UCSD-AML1 (cell line): ENCODE measurements around the gene SLAIN2.

Experiments
- DNase-seq: peaks from one replicate; lab custom pipeline; 2025; ENCODE audit not compliant: unreplicated experiment; lab: John Stamatoyannopoulos, UW

SLAIN2 gene

GRCh38 chr4:48334236-48334635, 7.1 kb upstream of the SLAIN2 start:
- DNase-seq, result no peak

DNA sequence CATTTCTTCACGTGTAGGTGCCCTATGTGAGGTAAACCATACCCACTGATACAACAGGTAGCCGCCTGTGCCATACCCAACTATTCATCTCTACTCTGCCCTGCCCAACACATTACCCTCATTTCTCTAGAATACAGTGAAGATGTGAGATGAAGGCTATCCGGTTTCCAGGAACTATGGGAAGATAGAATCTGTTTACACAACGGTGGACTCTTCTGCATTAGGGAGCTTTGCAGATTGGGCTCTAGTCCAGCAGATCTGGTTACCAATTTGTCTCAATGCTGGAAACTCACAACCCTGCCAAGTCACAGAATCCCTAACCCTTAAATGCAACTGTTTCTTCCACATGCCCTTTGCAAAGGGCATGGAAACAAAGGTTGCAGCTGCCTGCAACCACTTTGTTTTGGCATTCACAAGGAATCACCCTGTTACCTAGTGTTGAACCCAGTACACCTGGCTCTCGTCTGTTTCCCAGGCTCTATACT, 6.4 kb upstream of the SLAIN2 start:
- no peak for DNase-seq

GRCh38 chr4:48336146-48336870, 5.0 kb upstream of the SLAIN2 start:
- DNase-seq, result no peak

DNA sequence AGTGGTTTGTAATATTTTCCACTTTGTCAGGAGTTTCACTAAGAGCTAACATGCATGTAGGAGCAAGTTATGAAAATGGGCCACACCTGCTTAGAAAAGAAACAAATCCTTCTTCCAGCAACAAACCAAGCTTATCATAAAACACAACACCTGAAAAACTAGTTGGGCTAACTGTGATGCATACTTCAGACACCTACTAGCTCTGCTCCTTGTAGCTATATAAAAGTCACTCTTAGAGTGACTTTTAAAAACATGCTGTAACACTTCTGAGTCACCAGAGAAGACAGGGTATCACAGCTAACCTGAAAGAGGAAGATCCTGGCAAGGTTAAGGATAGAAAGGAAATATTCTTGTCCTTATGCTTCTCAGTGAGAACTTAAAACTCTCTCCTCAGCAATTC, 3.6 kb upstream of the SLAIN2 start:
- DNase-seq, result no peak

GRCh38 chr4:48339642-48340041, 1.7 kb upstream of the SLAIN2 start:
- no peak for DNase-seq

GRCh38 chr4:48340276-48340964, 909 bp upstream of the SLAIN2 start:
- DNase-seq, result no peak

GRCh38 chr4:48341776-48342605, 662 bp downstream of the SLAIN2 start:
- DNase-seq, result peak; percentile 59

GRCh38 chr4:48342606-48342880, 1.2 kb downstream of the SLAIN2 start:
- DNase-seq, result no peak

DNA sequence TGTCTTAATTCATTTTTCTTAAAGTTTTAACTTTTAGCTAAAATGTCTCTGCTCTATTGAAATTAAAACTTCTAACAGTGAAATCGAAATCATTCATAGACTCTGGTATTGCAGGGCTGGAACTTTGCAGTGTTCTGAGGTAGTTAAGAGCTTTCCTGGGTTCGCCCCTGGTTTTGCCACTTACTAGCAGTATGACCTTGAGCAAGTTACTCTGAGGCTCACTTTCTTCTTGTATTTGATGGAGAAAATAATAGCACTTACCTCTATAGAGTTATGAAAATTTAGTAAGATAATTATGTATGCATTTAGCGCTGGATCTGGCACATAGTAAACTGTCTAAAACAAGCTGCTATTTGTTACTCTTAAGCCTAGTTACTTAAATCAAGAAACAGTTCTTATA, 1.7 kb downstream of the SLAIN2 start:
- no peak for DNase-seq

DNA sequence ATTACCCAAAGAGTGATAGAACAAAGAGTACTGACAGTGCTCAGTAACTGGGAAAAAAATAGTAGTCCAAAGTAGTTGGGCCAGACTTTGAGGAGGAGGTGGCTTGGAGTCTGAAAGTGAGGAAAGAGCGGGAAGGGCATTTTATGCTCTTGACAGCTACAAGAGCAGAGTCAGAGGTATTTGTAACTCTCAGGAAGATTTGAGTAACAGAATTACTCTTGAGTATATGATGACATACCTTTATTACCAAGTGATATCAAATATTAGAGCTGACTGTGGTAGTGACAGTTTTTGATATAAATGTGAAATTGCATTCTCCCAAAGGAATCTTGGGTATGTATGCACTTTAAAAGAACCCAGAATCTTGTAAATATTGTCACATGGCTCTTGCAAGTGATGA, 2.2 kb downstream of the SLAIN2 start:
- no peak for DNase-seq

DNA sequence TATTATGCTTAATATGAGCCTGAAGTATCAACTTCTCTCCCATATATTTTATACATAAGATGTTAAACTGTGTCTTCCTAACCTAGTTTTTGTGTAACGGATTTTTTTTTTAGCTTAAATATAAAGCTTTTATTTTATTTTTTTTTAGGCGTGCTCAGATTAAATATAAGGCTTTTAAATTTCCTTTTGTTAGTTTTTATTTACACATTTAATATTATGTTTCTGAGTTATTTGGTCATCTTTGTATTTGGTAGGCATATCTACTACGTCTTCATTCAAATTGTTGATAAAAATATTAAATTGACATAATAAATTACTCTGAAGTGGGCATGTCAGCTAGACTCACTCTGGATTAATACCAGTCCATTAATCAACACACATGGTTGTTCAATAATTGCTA, 4.2 kb downstream of the SLAIN2 start:
- no peak for DNase-seq

- no peak for DNase-seq
These were observed 5.3 kb downstream of the SLAIN2 start for GRCh38 chr4:48346594-48346993.

DNA sequence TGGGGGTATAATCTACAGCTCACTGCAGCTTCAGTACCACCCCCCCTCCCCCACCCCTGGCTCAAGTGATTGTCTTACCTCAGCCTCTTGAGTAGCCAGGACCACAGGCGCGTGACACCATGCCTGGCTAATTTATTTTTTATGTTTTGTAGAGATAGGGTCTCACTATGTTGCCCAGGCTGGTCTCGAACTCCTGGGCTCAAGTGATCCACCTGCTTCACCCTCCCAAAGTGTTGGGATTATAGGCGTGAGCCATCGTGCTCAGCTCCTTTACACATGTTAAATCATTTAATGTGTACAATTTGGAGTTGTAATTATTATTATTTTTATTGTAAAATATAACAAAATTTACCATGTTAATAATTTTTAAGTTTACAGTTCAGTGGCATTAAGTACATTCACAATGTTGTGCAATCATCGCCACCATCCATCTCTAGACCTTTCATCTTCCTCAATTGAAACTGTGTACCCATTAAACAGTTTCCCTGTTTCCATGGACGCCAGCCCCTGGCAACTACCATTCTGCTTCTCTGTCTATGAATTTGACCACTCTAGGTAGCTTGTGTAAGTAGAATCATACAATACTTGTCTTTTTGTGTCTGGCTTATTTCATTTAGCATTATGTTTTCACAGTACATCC, 6.1 kb downstream of the SLAIN2 start:
- no peak for DNase-seq

DNA sequence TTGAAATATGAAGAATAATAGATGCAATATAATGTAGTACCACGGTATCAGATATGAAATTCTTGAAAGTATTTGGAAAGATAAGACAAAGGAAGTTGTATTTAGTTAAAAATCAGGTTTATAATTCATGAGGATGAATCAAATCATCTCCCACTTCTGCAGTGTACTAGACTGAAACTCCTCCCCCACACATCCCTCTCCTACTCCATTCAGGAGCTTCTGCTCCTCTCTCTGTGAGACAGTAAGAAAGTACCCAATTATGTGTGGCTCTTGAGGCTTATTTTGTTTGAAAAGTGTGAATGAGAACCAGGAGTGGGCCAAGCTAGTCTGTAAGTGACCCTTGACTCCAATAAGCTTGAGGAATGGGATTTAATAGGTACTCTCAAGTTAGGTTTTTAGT, 9.5 kb downstream of the SLAIN2 start:
- no peak for DNase-seq

GRCh38 chr4:48352793-48353192, 11.5 kb downstream of the SLAIN2 start:
- DNase-seq, result no peak

- no peak for DNase-seq
These were observed 15.0 kb downstream of the SLAIN2 start for GRCh38 chr4:48356355-48356754.

DNA sequence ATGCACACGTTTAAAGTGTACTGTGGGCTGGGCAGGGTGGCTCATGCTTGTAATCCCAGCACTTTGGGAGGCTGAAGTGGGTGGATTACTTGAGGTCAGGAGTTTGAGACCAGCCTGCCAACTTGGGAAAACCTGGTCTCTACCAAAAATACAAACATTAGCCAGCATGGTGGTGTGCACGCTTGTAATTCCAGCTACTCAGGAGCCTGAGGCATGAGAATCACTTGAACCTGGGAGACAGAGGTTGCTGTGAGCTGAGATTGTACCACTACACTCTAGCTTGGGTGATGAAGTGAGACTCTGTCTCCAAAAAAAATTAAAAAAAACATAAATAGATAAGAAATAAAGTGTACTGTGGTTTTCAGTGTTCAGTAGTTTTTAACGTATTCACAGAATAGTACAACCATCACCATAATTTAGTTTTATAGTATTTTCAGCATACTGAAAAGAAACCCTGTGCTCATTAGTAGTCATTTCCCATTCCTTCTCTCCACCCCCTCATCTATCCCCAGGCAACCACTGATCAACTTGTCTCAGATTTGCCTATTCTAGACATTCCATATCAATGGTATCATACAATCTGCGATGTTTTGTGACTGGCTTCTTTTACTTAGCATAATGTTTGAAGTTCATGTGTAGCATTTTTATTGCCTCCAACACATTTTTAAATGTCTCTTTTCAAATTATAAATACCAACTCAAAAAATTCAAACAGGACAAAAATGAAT, 19.1 kb downstream of the SLAIN2 start:
- DNase-seq, result no peak

GRCh38 chr4:48361012-48361400, 19.7 kb downstream of the SLAIN2 start:
- no peak for DNase-seq

GRCh38 chr4:48366611-48367010, 25.3 kb downstream of the SLAIN2 start:
- DNase-seq, result no peak

- no peak for DNase-seq
These were observed 25.7 kb downstream of the SLAIN2 start for GRCh38 chr4:48367016-48367415.

GRCh38 chr4:48368389-48368788, 27.1 kb downstream of the SLAIN2 start:
- DNase-seq, result no peak
